GM18868 (cell line): Measurements from ENCODE around the gene AIRE.

Experiments
- ATAC-seq: cut with Tn5 transposase; IDR thresholded peaks from one replicate; pipeline ENCODE4 v1.9.1; 2021; ENCODE audit warnings: mild to moderate bottlenecking, moderate library complexity; ENCODE audit not compliant: unreplicated experiment

AIRE gene

GRCh38 chr21:44322621-44323325 is 37.1 kb downstream of the AIRE start:
- ATAC-seq = no peak

GRCh38 chr21:44323591-44323990 is 37.9 kb downstream of the AIRE start:
- ATAC-seq = no peak

GRCh38 chr21:44324106-44324853 is 38.6 kb downstream of the AIRE start:
- no peak for ATAC-seq

GRCh38 chr21:44324854-44325107 is 39.1 kb downstream of the AIRE start:
- no peak for ATAC-seq

GRCh38 chr21:44325386-44326271 is 40.0 kb downstream of the AIRE start:
- no peak for ATAC-seq

GRCh38 chr21:44326272-44326647 is 40.6 kb downstream of the AIRE start:
- ATAC-seq = no peak

GRCh38 chr21:44326716-44327602 is 41.3 kb downstream of the AIRE start:
- ATAC-seq = no peak

GRCh38 chr21:44327603-44327974 is 41.9 kb downstream of the AIRE start:
- no peak for ATAC-seq

- no peak for ATAC-seq
These were observed 42.7 kb downstream of the AIRE start for GRCh38 chr21:44328242-44328895.

- ATAC-seq = no peak
These were observed 43.6 kb downstream of the AIRE start for GRCh38 chr21:44329086-44329889.

- ATAC-seq = no peak
These were observed 44.5 kb downstream of the AIRE start for GRCh38 chr21:44329971-44330681.

- no peak for ATAC-seq
These were observed 45.0 kb downstream of the AIRE start for GRCh38 chr21:44330698-44331097.

GRCh38 chr21:44331209-44331608 is 45.5 kb downstream of the AIRE start:
- ATAC-seq = no peak

- ATAC-seq = no peak
These were observed 46.1 kb downstream of the AIRE start for GRCh38 chr21:44331650-44332307.

GRCh38 chr21:44332383-44332782 is 46.7 kb downstream of the AIRE start:
- ATAC-seq = no peak

- no peak for ATAC-seq
These were observed 47.3 kb downstream of the AIRE start for GRCh38 chr21:44332965-44333364.

- no peak for ATAC-seq
These were observed 48.0 kb downstream of the AIRE start for GRCh38 chr21:44333509-44334328.
